K562 (cell line): ENCODE data around the gene SPPL3.

Experiments
- EGR1 ChIP-seq: fragments of 450-650 bp; conservative IDR thresholded peaks from 2 replicates; pipeline ENCODE4 v1.6.1; 2017; ENCODE audit warnings: mild to moderate bottlenecking
- TF ChIP-seq, protein P1 (sequence below): sonication (generic); formaldehyde crosslinking; IDR thresholded peaks from 2 replicates; pipeline ENCODE4 v1.8.1; 2023; ENCODE audit warnings: mild to moderate bottlenecking, missing genetic modification reagents

- no peak for TF ChIP-seq EGR1
- TF ChIP-seq, protein P1, sequence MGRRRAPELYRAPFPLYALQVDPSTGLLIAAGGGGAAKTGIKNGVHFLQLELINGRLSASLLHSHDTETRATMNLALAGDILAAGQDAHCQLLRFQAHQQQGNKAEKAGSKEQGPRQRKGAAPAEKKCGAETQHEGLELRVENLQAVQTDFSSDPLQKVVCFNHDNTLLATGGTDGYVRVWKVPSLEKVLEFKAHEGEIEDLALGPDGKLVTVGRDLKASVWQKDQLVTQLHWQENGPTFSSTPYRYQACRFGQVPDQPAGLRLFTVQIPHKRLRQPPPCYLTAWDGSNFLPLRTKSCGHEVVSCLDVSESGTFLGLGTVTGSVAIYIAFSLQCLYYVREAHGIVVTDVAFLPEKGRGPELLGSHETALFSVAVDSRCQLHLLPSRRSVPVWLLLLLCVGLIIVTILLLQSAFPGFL, result no peak
Observed at GRCh38 chr12:120847814-120848213, 56.3 kb downstream of the SPPL3 start.
